ENCODE data around the gene EEF1AKMT4.
"Not testable (repeated sequence)": the region's sequence is repeated elsewhere in the genome, so short reads cannot be mapped to it uniquely, and the experiment has no call there.

Gene EEF1AKMT4

GRCh38 chr3:184261270-184261853 is 11.9 kb downstream of the EEF1AKMT4 start, which contains the start of gene CAMK2N2:
Gene CAMK2N2 (minus strand): TSS chr3:184261553. CDS start chr3:184261285, 268 bp downstream.
- DNase-seq, result peak; percentile 12

- no peak for DNase-seq
Observed at GRCh38 chr3:184261854-184262763, 12.6 kb downstream of the EEF1AKMT4 start.

GRCh38 chr3:184262764-184263179 is 13.3 kb downstream of the EEF1AKMT4 start:
- no peak for DNase-seq

- not testable (repeated sequence) for DNase-seq
Observed at GRCh38 chr3:184267249-184267648, 17.8 kb downstream of the EEF1AKMT4 start.

- DNase-seq, result no peak
Observed at GRCh38 chr3:184272269-184272668, 22.8 kb downstream of the EEF1AKMT4 start.

- no peak for DNase-seq
Observed at GRCh38 chr3:184275381-184275701, 25.9 kb downstream of the EEF1AKMT4 start.

- DNase-seq, result no peak
Observed at GRCh38 chr3:184275961-184276910, 26.8 kb downstream of the EEF1AKMT4 start, which contains the start of gene ECE2. Gene ECE2 (plus strand): TSS chr3:184276022. CDS start chr3:184276154, 132 bp downstream.

- DNase-seq, result no peak
Observed at GRCh38 chr3:184277366-184277765, 27.9 kb downstream of the EEF1AKMT4 start.

GRCh38 chr3:184282941-184283340 is 33.5 kb downstream of the EEF1AKMT4 start:
- no peak for DNase-seq

GRCh38 chr3:184283681-184284080 is 34.2 kb downstream of the EEF1AKMT4 start:
- DNase-seq, result no peak

- no peak for DNase-seq
Observed at GRCh38 chr3:184284696-184285095, 35.2 kb downstream of the EEF1AKMT4 start.

- peak; percentile 21 for DNase-seq
Observed at GRCh38 chr3:184289426-184289938, 40.0 kb downstream of the EEF1AKMT4 start.

- no peak for DNase-seq
Observed at GRCh38 chr3:184290331-184290730, 40.9 kb downstream of the EEF1AKMT4 start.

GRCh38 chr3:184291044-184291737 is 41.7 kb downstream of the EEF1AKMT4 start:
- no peak for DNase-seq

GRCh38 chr3:184291738-184292445 is 42.4 kb downstream of the EEF1AKMT4 start:
- no peak for DNase-seq

- no peak for DNase-seq
Observed at GRCh38 chr3:184295771-184296170, 46.3 kb downstream of the EEF1AKMT4 start.

GRCh38 chr3:184296616-184297015 is 47.1 kb downstream of the EEF1AKMT4 start:
- no peak for DNase-seq

- peak; percentile 97 for DNase-seq
Observed at GRCh38 chr3:184298759-184299487, 49.5 kb downstream of the EEF1AKMT4 start, which contains the start of gene PSMD2. Gene PSMD2 (plus strand): TSS chr3:184299241. CDS start chr3:184299267, 26 bp downstream.

GRCh38 chr3:184299488-184300377 is 50.3 kb downstream of the EEF1AKMT4 start:
- DNase-seq, result no peak
